ENCODE measurements around the gene RAPGEF4.

The RAPGEF4 gene

DNA sequence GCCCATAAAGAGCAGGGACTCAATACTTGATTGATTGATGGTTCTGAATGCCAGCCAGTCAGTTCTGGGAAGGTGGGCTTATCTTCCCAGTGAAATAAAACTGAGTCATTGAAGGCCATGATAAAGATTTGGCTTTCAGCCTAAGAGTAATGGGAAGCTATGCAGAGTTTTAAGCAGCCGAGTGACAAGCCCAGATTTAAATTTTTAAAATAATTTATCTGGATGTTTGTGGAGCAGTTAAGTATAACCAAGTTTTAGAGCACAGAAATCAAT, 122.8 kb downstream of the RAPGEF4 start:
- no peak for DNase-seq (ENCODE audit: low read depth, low spot score)
- Histone ChIP-seq H3K36me3 (ENCODE audit: insufficient read depth, low read length) (no peaks in the 10 kb centered on the region), H3K9ac (ENCODE audit: insufficient read length) (no peak overlapping the region), H3K9me3 (ENCODE audit: low read depth, low read length) (no peaks in the 10 kb centered on the region), H3K4me3 (no peak overlapping the region), H3K27ac (no peak overlapping the region)
- TF ChIP-seq POLR2AphosphoS5 (IDR thresholded peaks at IDR 0.05; ENCODE audit: borderline replicate concordance, low read depth, low read length) (no peak), FOXP2 (optimal IDR thresholded peaks at IDR 0.05; ENCODE audit: control extremely low read depth, extremely low read length, insufficient read depth) (no peak), EZH2 (IDR thresholded peaks at IDR 0.05) (no peak)

DNA sequence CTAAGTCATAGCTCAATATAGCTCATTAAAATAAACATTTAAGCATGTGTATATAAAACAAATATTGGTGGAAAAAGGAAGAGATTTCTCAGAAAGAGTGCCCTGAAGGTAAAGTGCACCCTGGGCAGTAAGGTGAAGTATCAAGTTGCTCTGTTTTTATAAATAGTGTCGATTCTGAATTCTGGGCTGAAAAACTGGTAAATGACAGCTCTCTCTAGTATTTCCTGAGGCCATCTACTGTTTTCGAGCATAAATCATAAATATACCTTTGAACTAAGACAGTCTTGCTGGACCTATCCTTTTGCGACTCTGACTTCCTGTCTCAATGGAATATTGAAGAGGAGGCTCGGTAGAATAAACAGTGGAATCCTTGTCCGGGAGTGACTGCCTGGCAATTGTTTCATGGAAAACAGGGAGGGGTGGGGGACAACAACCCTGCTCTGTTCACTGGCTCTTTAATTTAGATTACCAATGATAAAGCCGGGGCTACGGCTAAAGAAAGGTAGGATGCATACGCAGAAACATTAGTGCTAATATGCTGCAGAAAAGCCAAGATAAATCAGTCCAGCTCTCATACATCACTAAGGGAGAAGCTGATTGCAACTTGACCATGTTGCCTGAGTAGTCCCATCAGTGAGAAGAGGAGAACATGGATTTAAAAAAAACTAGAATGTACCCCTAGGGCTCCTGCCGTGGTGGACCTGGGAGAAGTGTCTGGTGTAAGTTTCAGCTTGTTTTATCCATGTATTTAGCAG, 124.1 kb downstream of the RAPGEF4 start:
- DNase-seq (ENCODE audit: low read depth, low spot score): no peak
- no peak overlapping the region for H3K9ac ChIP-seq (ENCODE audit: insufficient read length)
- no peak for TF ChIP-seq FOXP2 (optimal IDR thresholded peaks at IDR 0.05; ENCODE audit: control extremely low read depth, extremely low read length, insufficient read depth)
- TF ChIP-seq EZH2 (IDR thresholded peaks at IDR 0.05): no peak
- TF ChIP-seq POLR2AphosphoS5 (IDR thresholded peaks at IDR 0.05; ENCODE audit: borderline replicate concordance, low read depth, low read length): no peak
- H3K4me3 ChIP-seq: no peak overlapping the region
- H3K27ac ChIP-seq: no peak overlapping the region
- no peaks in the 10 kb centered on the region for H3K36me3 ChIP-seq (ENCODE audit: insufficient read depth, low read length)
- no peaks in the 10 kb centered on the region for H3K9me3 ChIP-seq (ENCODE audit: low read depth, low read length)

DNA sequence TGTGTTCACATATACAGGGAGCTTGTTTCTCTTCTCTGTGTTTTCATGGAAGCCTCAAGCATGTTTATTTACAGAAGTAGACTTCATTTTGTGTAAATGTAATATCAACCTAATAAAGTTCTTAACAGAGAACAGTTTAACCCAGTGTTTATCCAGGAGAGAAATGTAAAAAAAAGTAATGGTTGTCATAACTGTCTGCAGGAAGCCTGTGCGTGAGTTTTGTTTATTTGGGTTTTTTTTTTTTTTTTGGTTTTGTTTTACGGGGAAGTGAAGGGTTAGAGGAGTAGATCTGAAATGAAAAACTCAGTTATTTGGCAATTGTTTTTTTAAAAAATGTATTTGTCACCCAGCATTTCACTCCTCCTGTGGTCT, 124.7 kb downstream of the RAPGEF4 start:
- no peaks in the 10 kb centered on the region for H3K9me3 ChIP-seq (ENCODE audit: low read depth, low read length)
- no peak overlapping the region for H3K4me3 ChIP-seq
- TF ChIP-seq EZH2 (IDR thresholded peaks at IDR 0.05): no peak
- TF ChIP-seq FOXP2 (optimal IDR thresholded peaks at IDR 0.05; ENCODE audit: control extremely low read depth, extremely low read length, insufficient read depth): no peak
- TF ChIP-seq POLR2AphosphoS5 (IDR thresholded peaks at IDR 0.05; ENCODE audit: borderline replicate concordance, low read depth, low read length): no peak
- DNase-seq (ENCODE audit: low read depth, low spot score): no peak
- no peak overlapping the region for H3K9ac ChIP-seq (ENCODE audit: insufficient read length)
- H3K27ac ChIP-seq: no peak overlapping the region
- no peaks in the 10 kb centered on the region for H3K36me3 ChIP-seq (ENCODE audit: insufficient read depth, low read length)

DNA sequence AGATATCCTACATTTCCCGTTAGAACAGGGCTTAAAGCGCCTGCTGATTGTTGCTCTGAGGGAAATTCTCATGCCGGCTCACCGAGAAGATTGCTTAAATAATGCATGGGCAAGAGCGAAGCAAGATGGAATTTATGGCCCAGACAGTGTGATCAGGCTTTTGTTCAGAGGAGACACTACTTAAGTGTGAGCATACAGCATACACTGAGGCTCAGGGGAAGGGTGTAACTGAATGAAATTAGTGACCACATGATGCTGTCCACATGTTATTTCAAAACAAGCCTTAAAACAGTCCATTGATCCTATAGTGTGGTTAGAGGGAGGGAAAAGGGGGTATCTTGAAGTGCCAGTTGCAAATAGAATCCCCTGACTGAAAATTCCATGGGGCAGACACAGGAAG, 125.5 kb downstream of the RAPGEF4 start:
- no peak for DNase-seq (ENCODE audit: low read depth, low spot score)
- H3K27ac ChIP-seq: no peak overlapping the region
- no peaks in the 10 kb centered on the region for H3K36me3 ChIP-seq (ENCODE audit: insufficient read depth, low read length)
- H3K9me3 ChIP-seq (ENCODE audit: low read depth, low read length): no peaks in the 10 kb centered on the region
- H3K9ac ChIP-seq (ENCODE audit: insufficient read length): no peak overlapping the region
- TF ChIP-seq POLR2AphosphoS5 (IDR thresholded peaks at IDR 0.05; ENCODE audit: borderline replicate concordance, low read depth, low read length) (no peak), FOXP2 (optimal IDR thresholded peaks at IDR 0.05; ENCODE audit: control extremely low read depth, extremely low read length, insufficient read depth) (no peak), EZH2 (IDR thresholded peaks at IDR 0.05) (no peak)
- H3K4me3 ChIP-seq: no peak overlapping the region

- TF ChIP-seq EZH2 (IDR thresholded peaks at IDR 0.05) (no peak), POLR2AphosphoS5 (IDR thresholded peaks at IDR 0.05; ENCODE audit: borderline replicate concordance, low read depth, low read length) (no peak), FOXP2 (optimal IDR thresholded peaks at IDR 0.05; ENCODE audit: control extremely low read depth, extremely low read length, insufficient read depth) (no peak)
- Histone ChIP-seq H3K9ac (ENCODE audit: insufficient read length) (no peak overlapping the region), H3K4me3 (no peak overlapping the region), H3K27ac (no peak overlapping the region), H3K36me3 (ENCODE audit: insufficient read depth, low read length) (no peaks in the 10 kb centered on the region), H3K9me3 (ENCODE audit: low read depth, low read length) (no peaks in the 10 kb centered on the region)
- no peak for DNase-seq (ENCODE audit: low read depth, low spot score)
These were observed 126.2 kb downstream of the RAPGEF4 start for GRCh38 chr2:172861656-172862476.

GRCh38 chr2:172863341-172863740, 127.7 kb downstream of the RAPGEF4 start:
- TF ChIP-seq FOXP2 (optimal IDR thresholded peaks at IDR 0.05; ENCODE audit: control extremely low read depth, extremely low read length, insufficient read depth): no peak
- no peak for TF ChIP-seq POLR2AphosphoS5 (IDR thresholded peaks at IDR 0.05; ENCODE audit: borderline replicate concordance, low read depth, low read length)
- no peak for TF ChIP-seq EZH2 (IDR thresholded peaks at IDR 0.05)
- Histone ChIP-seq H3K27ac (no peak overlapping the region), H3K9ac (ENCODE audit: insufficient read length) (no peak overlapping the region), H3K4me3 (no peak overlapping the region), H3K36me3 (ENCODE audit: insufficient read depth, low read length) (no peaks in the 10 kb centered on the region), H3K9me3 (ENCODE audit: low read depth, low read length) (no peaks in the 10 kb centered on the region)
- no peak for DNase-seq (ENCODE audit: low read depth, low spot score)

DNA sequence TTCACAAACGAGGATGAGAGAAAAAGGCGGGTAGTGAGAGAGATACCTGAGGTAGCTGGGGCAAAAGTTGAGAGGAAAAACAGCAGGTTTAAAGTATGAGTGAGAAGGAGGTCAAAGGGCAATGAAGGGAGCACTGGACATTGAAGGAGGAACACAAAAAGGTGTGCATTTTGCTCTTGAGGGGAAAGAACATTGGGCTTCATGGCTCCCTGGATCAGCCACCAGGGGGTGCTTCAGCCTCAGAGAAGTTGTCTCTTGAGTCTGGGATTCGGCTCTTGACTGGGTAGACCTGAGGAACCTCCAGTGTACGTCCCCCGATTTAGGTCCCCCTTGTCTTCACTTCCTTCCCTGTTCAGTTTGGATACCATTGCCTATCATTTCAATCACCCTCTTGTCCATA, 128.5 kb downstream of the RAPGEF4 start:
- TF ChIP-seq EZH2 (IDR thresholded peaks at IDR 0.05): no peak
- TF ChIP-seq FOXP2 (optimal IDR thresholded peaks at IDR 0.05; ENCODE audit: control extremely low read depth, extremely low read length, insufficient read depth): no peak
- TF ChIP-seq POLR2AphosphoS5 (IDR thresholded peaks at IDR 0.05; ENCODE audit: borderline replicate concordance, low read depth, low read length): no peak
- DNase-seq (ENCODE audit: low read depth, low spot score): no peak
- Histone ChIP-seq H3K9me3 (ENCODE audit: low read depth, low read length) (no peaks in the 10 kb centered on the region), H3K27ac (no peak overlapping the region), H3K9ac (ENCODE audit: insufficient read length) (no peak overlapping the region), H3K36me3 (ENCODE audit: insufficient read depth, low read length) (no peaks in the 10 kb centered on the region), H3K4me3 (no peak overlapping the region)

DNA sequence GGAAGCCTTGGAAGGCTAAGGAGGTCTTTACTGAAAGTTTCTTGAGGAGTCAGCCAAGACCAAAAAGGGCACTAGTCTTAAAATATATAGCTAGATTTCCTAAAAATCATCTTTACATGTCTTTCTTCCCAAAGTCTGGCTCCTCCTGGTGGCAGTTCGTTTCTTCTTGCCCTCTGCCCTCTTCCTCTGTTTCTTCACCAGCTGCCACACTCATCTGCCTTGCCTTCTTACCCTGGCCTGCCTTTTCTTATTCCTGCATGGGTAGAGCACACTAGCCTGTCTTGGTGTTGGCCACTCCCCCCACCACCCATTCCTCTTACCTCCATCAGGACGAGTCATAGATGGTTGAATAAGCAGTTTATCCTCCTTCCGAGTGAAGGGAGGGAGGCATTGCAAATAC, 129.8 kb downstream of the RAPGEF4 start:
- DNase-seq (ENCODE audit: low read depth, low spot score): no peak
- Histone ChIP-seq H3K4me3 (no peak overlapping the region), H3K27ac (no peak overlapping the region), H3K36me3 (ENCODE audit: insufficient read depth, low read length) (no peaks in the 10 kb centered on the region), H3K9me3 (ENCODE audit: low read depth, low read length) (no peaks in the 10 kb centered on the region), H3K9ac (ENCODE audit: insufficient read length) (no peak overlapping the region)
- TF ChIP-seq FOXP2 (optimal IDR thresholded peaks at IDR 0.05; ENCODE audit: control extremely low read depth, extremely low read length, insufficient read depth): no peak
- TF ChIP-seq POLR2AphosphoS5 (IDR thresholded peaks at IDR 0.05; ENCODE audit: borderline replicate concordance, low read depth, low read length): no peak
- no peak for TF ChIP-seq EZH2 (IDR thresholded peaks at IDR 0.05)

Data from SK-N-MC (cell line).